HUES6 (cell line): ENCODE data around the gene CRACDL.

ENCODE experiments used
- H3K27ac ChIP-seq: 2 replicates; pipeline ENCODE4 v1.7.0; 2013; ENCODE audit warnings: low read depth, mild to moderate bottlenecking, low read length, inconsistent platforms
- H3K27me3 ChIP-seq: 2 replicates; pipeline ENCODE4 v1.6.1; 2013; ENCODE audit warnings: low read length; ENCODE audit not compliant: control insufficient read depth, insufficient read depth
- H3K36me3 ChIP-seq: 2 replicates; pipeline ENCODE4 v1.6.1; 2013; ENCODE audit warnings: low read length; ENCODE audit not compliant: control insufficient read depth, insufficient read depth
- H3K4me1 ChIP-seq: 2 replicates; pipeline ENCODE4 v1.6.1; 2013; ENCODE audit warnings: low read length; ENCODE audit not compliant: control insufficient read depth, insufficient read depth
- H3K4me3 ChIP-seq: 2 replicates; pipeline ENCODE4 v1.5.1; 2013; ENCODE audit warnings: low read depth, low read length
- H3K9ac ChIP-seq: one replicate; pipeline ENCODE4 v1.6.1; 2013; ENCODE audit warnings: mild to moderate bottlenecking, low read length
- H3K9me3 ChIP-seq: 2 replicates; pipeline ENCODE4 v1.6.1; 2013; ENCODE audit warnings: low read depth, low read length; ENCODE audit not compliant: control insufficient read depth, insufficient read depth

The CRACDL gene

GRCh38 chr2:98895221-98895620 is 40.8 kb downstream of the CRACDL start:
- Histone ChIP-seq H3K27me3 (no peaks in the 10 kb centered on the region), H3K36me3 (no peaks in the 10 kb centered on the region), H3K9me3 (no peaks in the 10 kb centered on the region), H3K4me1 (no peaks in the 10 kb centered on the region), H3K4me3 (no peak overlapping the region), H3K9ac (no peak overlapping the region), H3K27ac (no peak overlapping the region)

GRCh38 chr2:98894331-98895000 is 41.6 kb downstream of the CRACDL start:
- H3K27me3 ChIP-seq: no peaks in the 10 kb centered on the region
- H3K4me3 ChIP-seq: no peak overlapping the region
- H3K36me3 ChIP-seq: no peaks in the 10 kb centered on the region
- H3K4me1 ChIP-seq: no peaks in the 10 kb centered on the region
- H3K9ac ChIP-seq: no peak overlapping the region
- H3K27ac ChIP-seq: no peak overlapping the region
- no peaks in the 10 kb centered on the region for H3K9me3 ChIP-seq

GRCh38 chr2:98893911-98894321 is 42.1 kb downstream of the CRACDL start:
- H3K9me3 ChIP-seq: no peaks in the 10 kb centered on the region
- no peaks in the 10 kb centered on the region for H3K4me1 ChIP-seq
- H3K36me3 ChIP-seq: no peaks in the 10 kb centered on the region
- H3K9ac ChIP-seq: no peak overlapping the region
- no peaks in the 10 kb centered on the region for H3K27me3 ChIP-seq
- H3K4me3 ChIP-seq: no peak overlapping the region
- no peak overlapping the region for H3K27ac ChIP-seq

- Histone ChIP-seq H3K9ac (no peak overlapping the region), H3K27me3 (no peaks in the 10 kb centered on the region), H3K27ac (no peak overlapping the region), H3K9me3 (peaks cover 3% of the 10 kb centered on the region; the same call in 1 of the 2 replicates), H3K36me3 (no peaks in the 10 kb centered on the region), H3K4me3 (no peak overlapping the region), H3K4me1 (no peaks in the 10 kb centered on the region)
These were observed 43.2 kb downstream of the CRACDL start for GRCh38 chr2:98892871-98893270.

GRCh38 chr2:98891591-98891990 is 44.4 kb downstream of the CRACDL start:
- H3K9ac ChIP-seq: no peak overlapping the region
- no peak overlapping the region for H3K4me3 ChIP-seq
- no peaks in the 10 kb centered on the region for H3K4me1 ChIP-seq

GRCh38 chr2:98886066-98886554 is 49.9 kb downstream of the CRACDL start:
- Histone ChIP-seq H3K9me3 (peaks cover 20% of the 10 kb centered on the region), H3K4me1 (no peaks in the 10 kb centered on the region), H3K36me3 (no peaks in the 10 kb centered on the region), H3K9ac (no peak overlapping the region), H3K4me3 (no peak overlapping the region), H3K27ac (no peak overlapping the region), H3K27me3 (no peaks in the 10 kb centered on the region)

More at GRCh38 chr2:98891591-98891990, 44.4 kb downstream of the CRACDL start:
- peaks cover 13% of the 10 kb centered on the region; the same call in 1 of the 2 replicates for H3K9me3 ChIP-seq
- H3K36me3 ChIP-seq: no peaks in the 10 kb centered on the region
- H3K27me3 ChIP-seq: no peaks in the 10 kb centered on the region
- no peak overlapping the region for H3K27ac ChIP-seq

- no peaks in the 10 kb centered on the region for H3K27me3 ChIP-seq
- no peaks in the 10 kb centered on the region for H3K4me1 ChIP-seq
- H3K9me3 ChIP-seq: peaks cover 20% of the 10 kb centered on the region
- no peak overlapping the region for H3K27ac ChIP-seq
- H3K36me3 ChIP-seq: no peaks in the 10 kb centered on the region
- no peak overlapping the region for H3K4me3 ChIP-seq
- H3K9ac ChIP-seq: no peak overlapping the region
These were observed 51.4 kb downstream of the CRACDL start for GRCh38 chr2:98884658-98885057.

- no peak overlapping the region for H3K27ac ChIP-seq
- no peaks in the 10 kb centered on the region for H3K27me3 ChIP-seq
These were observed 52.2 kb downstream of the CRACDL start for GRCh38 chr2:98883780-98884211.

GRCh38 chr2:98882971-98883779 is 52.9 kb downstream of the CRACDL start:
- Histone ChIP-seq H3K36me3 (no peaks in the 10 kb centered on the region), H3K4me3 (no peak overlapping the region), H3K27me3 (no peaks in the 10 kb centered on the region), H3K27ac (no peak overlapping the region), H3K9me3 (peaks cover 20% of the 10 kb centered on the region), H3K9ac (no peak overlapping the region), H3K4me1 (no peaks in the 10 kb centered on the region)

More at GRCh38 chr2:98883780-98884211, 52.2 kb downstream of the CRACDL start:
- H3K9me3 ChIP-seq: peaks cover 20% of the 10 kb centered on the region
- H3K9ac ChIP-seq: no peak overlapping the region
- no peak overlapping the region for H3K4me3 ChIP-seq
- no peaks in the 10 kb centered on the region for H3K4me1 ChIP-seq
- H3K36me3 ChIP-seq: no peaks in the 10 kb centered on the region

- H3K36me3 ChIP-seq: no peaks in the 10 kb centered on the region
- H3K4me3 ChIP-seq: no peak overlapping the region
- no peak overlapping the region for H3K27ac ChIP-seq
- peaks cover 12% of the 10 kb centered on the region for H3K9me3 ChIP-seq
- no peaks in the 10 kb centered on the region for H3K4me1 ChIP-seq
- H3K27me3 ChIP-seq: no peaks in the 10 kb centered on the region
- no peak overlapping the region for H3K9ac ChIP-seq
These were observed 53.7 kb downstream of the CRACDL start for GRCh38 chr2:98882368-98882767.

GRCh38 chr2:98881153-98881650 is 54.8 kb downstream of the CRACDL start:
- H3K4me3 ChIP-seq: no peak overlapping the region
- H3K36me3 ChIP-seq: no peaks in the 10 kb centered on the region
- H3K27ac ChIP-seq: no peak overlapping the region
- H3K9ac ChIP-seq: no peak overlapping the region
- peaks cover 4% of the 10 kb centered on the region for H3K9me3 ChIP-seq
- H3K27me3 ChIP-seq: no peaks in the 10 kb centered on the region
- no peaks in the 10 kb centered on the region for H3K4me1 ChIP-seq
